ENCODE measurements around the gene TBCC. TPM values are rescaled to one million over a fixed set of nuclear protein-coding genes. Genes with fewer than 3 reads are reported as not detected.

Gene TBCC
- total and polyA plus RNA-seq, 2 of the 13 experiments (the other 11 are each of a cell fraction or from before 2014, with no cell fraction given): 14.8 to 36.1 TPM

GRCh38 chr6:42748203-42748898 is 2.4 kb upstream of the TBCC start:
- H3K4me3 ChIP-seq (replicated peaks in 1 of 3; ENCODE audit: insufficient read depth in 1 of 3, low read depth in 2 of 3, low read length in 3 of 3): no peak overlapping the region; a peak in 1 of 6 replicates
- H3K79me2 ChIP-seq (ENCODE audit: insufficient read depth, low read length): peaks cover 24% of the 10 kb centered on the region
- FAIRE-seq (no peak), ATAC-seq (no peak), DNase-seq (ENCODE audit: low spot score) (no peak)
- H3K27ac ChIP-seq (ENCODE audit: extremely low read length, insufficient read depth, low read length): no peak overlapping the region
- no peaks in the 10 kb centered on the region for H3K9me3 ChIP-seq (ENCODE audit: low read length)
- no TSS peak for BruUV-seq (replicated peaks)
- TF ChIP-seq BRD4 (CRISPR knock-in tag; IDR thresholded peaks at IDR 0.05): no peak
- TF ChIP-seq ZNF652 (CRISPR knock-in tag; IDR thresholded peaks at IDR 0.05; ENCODE audit: borderline replicate concordance, low read depth): 0 out of 2 replicates have a peak, but pooled peaks have one; percentile 15
- H3K9ac ChIP-seq (ENCODE audit: insufficient read depth, low read depth, low read length): no peak overlapping the region
- intact Hi-C loops (cut with micrococcal nuclease; ENCODE audit: unreplicated experiment): loop anchor here (10.0 kb wide), 1 partner anchor 184 kb away; the partner anchor contains the start of gene UBR2
- WGBS (ENCODE audit: low lambda C conversion rate): 81% methylated on average over 8 of the region's 8 CpGs
- peak overlapping the region; percentile 77; the same call in 1 of the 2 replicates for H3K4me2 ChIP-seq (ENCODE audit: low read depth, low read length)
- H3K4me1 ChIP-seq (ENCODE audit: insufficient read depth, low read length): peaks cover 47% of the 10 kb centered on the region
- H3K27me3 ChIP-seq (ENCODE audit: control insufficient read depth in 1 of 2, insufficient read depth in 2 of 2, low read length in 2 of 2): no peaks in the 10 kb centered on the region; a peak in 1 of 5 replicates
- in situ Hi-C loops (cut with HindIII; ENCODE audit: extremely low pct_ligation_motif_present, low pct_unique_long_range_greater_than_20kb): loop anchor here (5.0 kb wide), 1 partner anchor 34 kb away; the partner anchor contains the start of gene BICRAL
- H4K20me1 ChIP-seq (ENCODE audit: insufficient read depth, low read length): peaks cover 14% of the 10 kb centered on the region; the same call in 1 of the 2 replicates
- H2AFZ ChIP-seq (ENCODE audit: low read length): no peak overlapping the region
- CTCF ChIA-PET (ENCODE audit: low intra/inter-chr PET ratio, low total read pairs): no interaction called here
- POLR2A ChIA-PET: interaction anchor here (0.6 to 8.3 kb wide), 9 partner anchors 14 to 1008 kb away, joined by 3 to 270 read pairs (median 3); partner anchors contain the start of gene BICRAL
- H3K36me3 ChIP-seq (replicated peaks in 1 of 2; ENCODE audit: control insufficient read depth in 1 of 2, insufficient read depth in 2 of 2, low read length in 2 of 2): no peaks in the 10 kb centered on the region

DNA sequence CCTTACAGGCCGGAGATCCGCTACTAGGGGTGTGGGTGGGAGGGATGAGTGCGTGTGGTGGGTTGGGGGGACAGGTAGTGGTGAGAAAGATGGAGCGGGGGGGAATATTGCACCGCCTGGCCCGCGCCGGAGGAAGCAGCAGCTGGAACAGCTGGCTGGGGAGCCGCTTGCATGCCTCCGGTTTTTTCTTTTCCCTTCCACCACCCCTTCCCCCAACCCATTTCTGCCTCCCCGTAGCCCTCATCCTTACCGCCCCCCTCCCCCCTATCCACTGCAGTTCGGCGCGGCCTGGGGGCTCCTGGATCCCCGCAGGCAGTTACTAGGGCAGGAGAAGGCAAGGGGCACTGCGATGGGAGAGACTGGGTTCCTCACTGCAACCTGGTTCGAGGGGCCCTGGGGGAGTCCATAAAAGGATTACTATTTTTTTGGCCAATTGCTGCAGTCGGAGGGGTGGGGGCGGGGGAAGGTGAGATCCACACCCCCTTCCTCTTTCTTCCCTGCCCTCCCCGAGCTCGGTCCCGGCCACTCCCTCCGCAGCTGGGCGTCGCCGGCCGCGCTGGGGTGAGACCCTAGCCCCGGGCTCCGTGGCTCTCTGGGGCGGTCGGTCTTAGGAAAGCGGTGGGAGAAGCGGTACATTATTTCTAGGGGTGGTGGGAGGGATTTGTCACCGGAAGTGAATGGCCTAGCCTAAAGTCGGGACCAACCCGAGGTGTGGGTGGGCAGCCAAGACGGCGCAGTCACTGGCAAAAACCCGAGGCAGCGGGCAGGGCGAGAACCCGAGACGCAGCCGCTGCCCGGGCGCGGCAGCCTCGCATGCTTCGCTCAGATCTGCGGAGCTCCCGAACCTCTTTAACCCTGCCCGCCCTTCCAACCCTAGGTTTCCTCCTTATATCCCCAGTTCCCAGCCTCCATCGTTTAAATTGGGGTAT is 824 bp upstream of the TBCC start:
- H3K27ac ChIP-seq (ENCODE audit: extremely low read length, insufficient read depth, low read length): peak overlapping the region; percentile 84
- no TSS peak for BruUV-seq (replicated peaks)
- peak; percentile 80 for ATAC-seq
- H3K9me3 ChIP-seq (ENCODE audit: low read length): no peaks in the 10 kb centered on the region
- FAIRE-seq: no peak
- peak overlapping the region; percentile 69 to 93 (median 85) for H3K4me3 ChIP-seq (replicated peaks in 1 of 3; ENCODE audit: insufficient read depth in 1 of 3, low read depth in 2 of 3, low read length in 3 of 3)
- H3K79me2 ChIP-seq (ENCODE audit: insufficient read depth, low read length): peaks cover 24% of the 10 kb centered on the region
- intact Hi-C loops (cut with micrococcal nuclease; ENCODE audit: unreplicated experiment): loop anchor here (1.0 to 10.0 kb wide), 3 partner anchors 36 to 182 kb away; partner anchors contain the start of genes BICRAL, RPL7L1 and UBR2
- H4K20me1 ChIP-seq (ENCODE audit: insufficient read depth, low read length): peaks cover 14% of the 10 kb centered on the region; the same call in 1 of the 2 replicates
- peak; percentile 91 for DNase-seq (ENCODE audit: low spot score)
- H2AFZ ChIP-seq (ENCODE audit: low read length): peak overlapping the region; percentile 10
- peak overlapping the region; percentile 79 for H3K9ac ChIP-seq (ENCODE audit: insufficient read depth, low read depth, low read length)
- WGBS (ENCODE audit: low lambda C conversion rate): under 1% methylated on average over 40 of the region's 55 CpGs
- H3K4me1 ChIP-seq (ENCODE audit: insufficient read depth, low read length): peaks cover 43% of the 10 kb centered on the region
- ChIA-PET CTCF (ENCODE audit: low intra/inter-chr PET ratio, low total read pairs) (no interaction called here), POLR2A (interaction anchor here (0.6 to 8.3 kb wide), 44 partner anchors 8 to 851 kb away, joined by 3 to 270 read pairs (median 4); partner anchors contain the start of genes BICRAL, CNPY3, CUL7 and KLHDC3)
- in situ Hi-C loops (cut with HindIII; ENCODE audit: extremely low pct_ligation_motif_present, low pct_unique_long_range_greater_than_20kb): loop anchor here (5.0 kb wide), 1 partner anchor 36 kb away; the partner anchor contains the start of gene BICRAL
- peak overlapping the region; percentile 77 for H3K4me2 ChIP-seq (ENCODE audit: low read depth, low read length)
- H3K27me3 ChIP-seq (ENCODE audit: control insufficient read depth in 1 of 2, insufficient read depth in 2 of 2, low read length in 2 of 2): no peaks in the 10 kb centered on the region; a peak in 1 of 5 replicates
- no peaks in the 10 kb centered on the region for H3K36me3 ChIP-seq (replicated peaks in 1 of 2; ENCODE audit: control insufficient read depth in 1 of 2, insufficient read depth in 2 of 2, low read length in 2 of 2)
- TF ChIP-seq ZMAT5 (CRISPR knock-in tag; IDR thresholded peaks at IDR 0.05; ENCODE audit: borderline replicate concordance, low read depth): no peak
- TF ChIP-seq ZNF180 (CRISPR knock-in tag; IDR thresholded peaks at IDR 0.05; ENCODE audit: borderline replicate concordance, low read depth): no peak
- TF ChIP-seq, protein P1, sequence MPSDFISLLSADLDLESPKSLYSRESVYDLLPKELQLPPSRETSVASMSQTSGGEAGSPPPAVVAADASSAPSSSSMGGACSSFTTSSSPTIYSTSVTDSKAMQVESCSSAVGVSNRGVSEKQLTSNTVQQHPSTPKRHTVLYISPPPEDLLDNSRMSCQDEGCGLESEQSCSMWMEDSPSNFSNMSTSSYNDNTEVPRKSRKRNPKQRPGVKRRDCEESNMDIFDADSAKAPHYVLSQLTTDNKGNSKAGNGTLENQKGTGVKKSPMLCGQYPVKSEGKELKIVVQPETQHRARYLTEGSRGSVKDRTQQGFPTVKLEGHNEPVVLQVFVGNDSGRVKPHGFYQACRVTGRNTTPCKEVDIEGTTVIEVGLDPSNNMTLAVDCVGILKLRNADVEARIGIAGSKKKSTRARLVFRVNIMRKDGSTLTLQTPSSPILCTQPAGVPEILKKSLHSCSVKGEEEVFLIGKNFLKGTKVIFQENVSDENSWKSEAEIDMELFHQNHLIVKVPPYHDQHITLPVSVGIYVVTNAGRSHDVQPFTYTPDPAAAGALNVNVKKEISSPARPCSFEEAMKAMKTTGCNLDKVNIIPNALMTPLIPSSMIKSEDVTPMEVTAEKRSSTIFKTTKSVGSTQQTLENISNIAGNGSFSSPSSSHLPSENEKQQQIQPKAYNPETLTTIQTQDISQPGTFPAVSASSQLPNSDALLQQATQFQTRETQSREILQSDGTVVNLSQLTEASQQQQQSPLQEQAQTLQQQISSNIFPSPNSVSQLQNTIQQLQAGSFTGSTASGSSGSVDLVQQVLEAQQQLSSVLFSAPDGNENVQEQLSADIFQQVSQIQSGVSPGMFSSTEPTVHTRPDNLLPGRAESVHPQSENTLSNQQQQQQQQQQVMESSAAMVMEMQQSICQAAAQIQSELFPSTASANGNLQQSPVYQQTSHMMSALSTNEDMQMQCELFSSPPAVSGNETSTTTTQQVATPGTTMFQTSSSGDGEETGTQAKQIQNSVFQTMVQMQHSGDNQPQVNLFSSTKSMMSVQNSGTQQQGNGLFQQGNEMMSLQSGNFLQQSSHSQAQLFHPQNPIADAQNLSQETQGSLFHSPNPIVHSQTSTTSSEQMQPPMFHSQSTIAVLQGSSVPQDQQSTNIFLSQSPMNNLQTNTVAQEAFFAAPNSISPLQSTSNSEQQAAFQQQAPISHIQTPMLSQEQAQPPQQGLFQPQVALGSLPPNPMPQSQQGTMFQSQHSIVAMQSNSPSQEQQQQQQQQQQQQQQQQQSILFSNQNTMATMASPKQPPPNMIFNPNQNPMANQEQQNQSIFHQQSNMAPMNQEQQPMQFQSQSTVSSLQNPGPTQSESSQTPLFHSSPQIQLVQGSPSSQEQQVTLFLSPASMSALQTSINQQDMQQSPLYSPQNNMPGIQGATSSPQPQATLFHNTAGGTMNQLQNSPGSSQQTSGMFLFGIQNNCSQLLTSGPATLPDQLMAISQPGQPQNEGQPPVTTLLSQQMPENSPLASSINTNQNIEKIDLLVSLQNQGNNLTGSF (CRISPR knock-in tag; IDR thresholded peaks at IDR 0.05): peak; percentile 53; the same call in 1 of the 2 replicates
- no peak for TF ChIP-seq HCFC1 (IDR thresholded peaks at IDR 0.05; ENCODE audit: low read depth, low read length)
